H1 (cell line): ENCODE results near the gene FHIP2A.

Experiments used
- CTBP2 ChIP-seq: IDR thresholded peaks from 2 replicates; pipeline ENCODE4 v1.7.0; 2011; ENCODE audit warnings: borderline replicate concordance, mild to moderate bottlenecking, moderate library complexity, mixed read lengths, low read length; ENCODE audit not compliant: insufficient read depth, insufficient read length
- CTCF ChIP-seq, 3 experiments: IDR thresholded peaks; 1 replicate in 2 of 3; 2 replicates in 1 of 3; pipeline versions ENCODE4 v1.5.1 to v1.6.1; 2011; ENCODE audit warnings: low read length in 3 of 3, mild to moderate bottlenecking in 3 of 3, inconsistent platforms in 2 of 3, low read depth in 1 of 3, moderate library complexity in 1 of 3; ENCODE audit not compliant: insufficient read depth in 1 of 3; ENCODE audit errors: control extremely low read depth in 1 of 3
- ZNF274 ChIP-seq: IDR thresholded peaks from 2 replicates; pipeline ENCODE4 v1.7.0; 2012; ENCODE audit warnings: low read length, borderline replicate concordance; ENCODE audit errors: extremely low read depth

- TF ChIP-seq CTBP2: no peak
- no peak for TF ChIP-seq CTCF (IDR thresholded peaks at IDR 0.05; ENCODE audit: control extremely low read depth in 1 of 3, insufficient read depth in 1 of 3, low read depth in 1 of 3, low read length in 3 of 3)
- TF ChIP-seq ZNF274: no peak
These were observed 21.2 kb upstream of the FHIP2A start for GRCh38 chr10:114800361-114800760.
